CD4-positive, alpha-beta T cell (primary cell): ENCODE data around the gene ATP5PO. TPM values are rescaled to one million over a fixed set of nuclear protein-coding genes. Genes with fewer than 3 reads are reported as not detected.
"Not testable (repeated sequence)": the region's sequence is repeated elsewhere in the genome, so short reads cannot be mapped to it uniquely, and the experiment has no call there.

Source experiments
- ATAC-seq: fragments of 200-7000 bp; cut with Tn5 transposase; one replicate; pipeline ENCODE4 v1.10.0; 2022; ENCODE audit warnings: mild to moderate bottlenecking; ENCODE audit not compliant: poor library complexity
- CTCF ChIA-PET: fragments of 350-600 bp; sonication (Branson Sonifier 250); formaldehyde crosslinking; loops from one replicate; lab custom pipeline; 2021; ENCODE audit warnings: antibody characterized with exemption, inconsistent platforms; lab: Charles Lee
- POLR2A ChIA-PET: fragments of 350-600 bp; sonication (Branson Sonifier 250); formaldehyde crosslinking; loops from one replicate; lab custom pipeline; 2021; ENCODE audit warnings: antibody characterized with exemption, inconsistent platforms; lab: Charles Lee
- DNase-seq, 14 experiments: peaks; one replicate each; pipeline ENCODE4 v3.0.0-alpha.2; 2013 to 2020; ENCODE audit warnings: mixed read lengths in 2 of 14
- H3K27ac ChIP-seq, 2 donors: one replicate each; pipeline versions ENCODE4 v1.5.1 to v1.7.0; 2013; ENCODE audit warnings: low read length in 2 of 2, low read depth in 1 of 2, mild to moderate bottlenecking in 1 of 2
- H3K27me3 ChIP-seq, 2 experiments: 1 replicate in 1 of 2; 2 replicates in 1 of 2; pipeline versions ENCODE4 v1.6.1 to v1.7.0; 2013; ENCODE audit warnings: low read length in 2 of 2, control low read depth in 1 of 2, mild to moderate bottlenecking in 1 of 2, moderate library complexity in 1 of 2; ENCODE audit not compliant: insufficient read depth in 2 of 2, control insufficient read depth in 1 of 2
- H3K36me3 ChIP-seq: one replicate; pipeline ENCODE4 v1.6.1; 2013; ENCODE audit warnings: low read length, control low read depth; ENCODE audit not compliant: insufficient read depth
- H3K4me1 ChIP-seq: one replicate; pipeline ENCODE4 v1.6.1; 2013; ENCODE audit warnings: low read length, control low read depth; ENCODE audit not compliant: insufficient read depth
- H3K4me3 ChIP-seq: one replicate; pipeline ENCODE4 v1.5.1; 2013; ENCODE audit warnings: mild to moderate bottlenecking, low read length, moderate library complexity
- H3K9me3 ChIP-seq, 2 experiments: 1 replicate in 1 of 2; 2 replicates in 1 of 2; pipeline versions ENCODE4 v1.6.1 to v1.7.0; 2013; ENCODE audit warnings: low read length in 2 of 2, mild to moderate bottlenecking in 2 of 2, control low read depth in 1 of 2, moderate library complexity in 1 of 2; ENCODE audit not compliant: control insufficient read depth in 1 of 2, insufficient read depth in 1 of 2
- H3K27ac Mint-ChIP-seq: one replicate; pipeline ENCODE4 v1.8.0; 2020; ENCODE audit warnings: mixed read lengths
- H3K27me3 Mint-ChIP-seq: one replicate; pipeline ENCODE4 v1.8.0; 2021; ENCODE audit warnings: mixed read lengths
- H3K36me3 Mint-ChIP-seq: one replicate; pipeline ENCODE4 v1.8.0; 2021; ENCODE audit warnings: low read depth, mixed read lengths
- H3K4me1 Mint-ChIP-seq: one replicate; pipeline ENCODE4 v1.8.0; 2021; ENCODE audit warnings: low read depth, mixed read lengths
- H3K4me3 Mint-ChIP-seq: one replicate; pipeline ENCODE4 v1.8.0; 2020; ENCODE audit warnings: mild to moderate bottlenecking, mixed read lengths
- H3K9me3 Mint-ChIP-seq: one replicate; pipeline ENCODE4 v1.8.0; 2020; ENCODE audit warnings: mixed read lengths
- CTCF ChIP-seq: fragments of 200-600 bp; IDR thresholded peaks from one replicate; pipeline ENCODE4 v1.8.0; 2022; ENCODE audit warnings: antibody characterized with exemption, mild to moderate bottlenecking
- intact Hi-C, 2 experiments: fragments of 100-400 bp; cut with DNase I in 1 of 2; cut with micrococcal nuclease in 1 of 2; formaldehyde crosslinking; loops; one replicate each; pipeline versions ENCODE4 v1.15.1 to v1.9.0; 2023 to 2025; cut with DNase I, micrococcal nuclease
- total RNA-seq, 174 experiments: library from RNA in 2 of 174; stranded (reverse) in 2 of 174; gene quantifications; one replicate each; pipeline ENCODE4 v1.2.3 and lab custom pipeline; 2021 to 2026

The ATP5PO gene
- total RNA-seq, 2 experiments from 2014 or later = 143 to 149 TPM

- intact Hi-C loops = loop anchor here (2.0 kb wide), 2 partner anchors 15 to 17 kb away; no protein-coding TSS in a partner anchor
- DNase-seq = peak in 4 of 14 experiments; percentile 18 to 72 (median 49)
- Mint-ChIP-seq H3K4me3 (peak overlapping the region; percentile 94), H3K9me3 (no peaks in the 10 kb centered on the region), H3K36me3 (peaks cover 38% of the 10 kb centered on the region), H3K27ac (peak overlapping the region; percentile 98), H3K27me3 (no peaks in the 10 kb centered on the region), H3K4me1 (peaks cover 59% of the 10 kb centered on the region)
- ATAC-seq = peak; percentile 24
- H3K9me3 ChIP-seq = no peaks in the 10 kb centered on the region
- H3K27ac ChIP-seq = peak overlapping the region; percentile 88 to 95
- no peaks in the 10 kb centered on the region for H3K27me3 ChIP-seq
- CTCF ChIA-PET = interaction anchor here (1.0 to 4.0 kb wide), 4 partner anchors 8 to 197 kb away, joined by 5 to 24 read pairs (median 14); no protein-coding TSS in a partner anchor
- POLR2A ChIA-PET = interaction anchor here (0.7 to 10.1 kb wide), 20 partner anchors 9 to 416 kb away, joined by 3 to 519 read pairs (median 3); partner anchors contain the start of genes ATP5PO, GART, MRPS6 and SLC5A3
- TF ChIP-seq CTCF = no peak
- peaks cover 4% of the 10 kb centered on the region for H3K36me3 ChIP-seq
- H3K4me3 ChIP-seq = peak overlapping the region; percentile 71
- peaks cover 43% of the 10 kb centered on the region for H3K4me1 ChIP-seq
Measured at GRCh38 chr21:33931799-33932390, 16.3 kb upstream of the ATP5PO start.

- peaks cover 52% of the 10 kb centered on the region for H3K4me1 Mint-ChIP-seq
- peak; percentile 48 to 94 (median 70) for DNase-seq
- ChIA-PET CTCF (interaction anchor here (1.0 to 4.0 kb wide), 3 partner anchors 11 to 198 kb away, joined by 5 to 24 read pairs (median 6); no protein-coding TSS in a partner anchor), POLR2A (interaction anchor here (0.9 to 10.1 kb wide), 16 partner anchors 10 to 417 kb away, joined by 3 to 519 read pairs (median 3); partner anchors contain the start of genes ATP5PO, GART, MRPS6 and SLC5A3)
- H3K9me3 ChIP-seq, H3K27me3 ChIP-seq, H3K9me3 Mint-ChIP-seq, intact Hi-C loops, H3K27me3 Mint-ChIP-seq, H3K36me3 ChIP-seq: not testable (repeated sequence)
- H3K27ac Mint-ChIP-seq = peak overlapping the region; percentile 98
- H3K36me3 Mint-ChIP-seq = peaks cover 31% of the 10 kb centered on the region
- ATAC-seq = peak; percentile 94
- peak overlapping the region; percentile 94 for H3K4me3 Mint-ChIP-seq
- peaks cover 36% of the 10 kb centered on the region for H3K4me1 ChIP-seq
- peak overlapping the region; percentile 71 for H3K4me3 ChIP-seq
- peak overlapping the region; percentile 88 to 95 for H3K27ac ChIP-seq
Measured at GRCh38 chr21:33931052-33931798, 15.6 kb upstream of the ATP5PO start.

- Mint-ChIP-seq H3K4me1 (peaks cover 14% of the 10 kb centered on the region), H3K36me3 (peaks cover 10% of the 10 kb centered on the region)
- CTCF ChIA-PET, DNase-seq, H3K27ac Mint-ChIP-seq, H3K9me3 Mint-ChIP-seq, H3K27me3 Mint-ChIP-seq, H3K9me3 ChIP-seq, H3K4me3 ChIP-seq, H3K27me3 ChIP-seq, ATAC-seq, H3K36me3 ChIP-seq, H3K27ac ChIP-seq, POLR2A ChIA-PET, H3K4me3 Mint-ChIP-seq: not testable (repeated sequence)
- intact Hi-C loops = loop anchor here in 1 of 2 experiments (10.0 kb wide), 1 partner anchor 279 kb away; no protein-coding TSS in a partner anchor
- H3K4me1 ChIP-seq = peaks cover 11% of the 10 kb centered on the region
Measured at GRCh38 chr21:33926248-33926647, 10.6 kb upstream of the ATP5PO start.
